SU-DHL-6 (cell line): ENCODE results near the gene XPO5.

Experiments used
- EZH2phosphoT487 ChIP-seq: fragments of 200-600 bp; sonication (generic), shearing (Covaris generic); conservative IDR thresholded peaks from 2 replicates; pipeline ENCODE4 v1.6.1; 2018; ENCODE audit warnings: mild to moderate bottlenecking, antibody characterized with exemption, low read length, moderate library complexity, mixed read lengths
- TF ChIP-seq, protein P1 (sequence below): fragments of 200-600 bp; sonication (generic); IDR thresholded peaks from one replicate; pipeline ENCODE4 v1.5.1; 2017; ENCODE audit warnings: antibody characterized with exemption, mild to moderate bottlenecking, low read length, moderate library complexity; ENCODE audit not compliant: insufficient read depth, poor library complexity, severe bottlenecking

DNA sequence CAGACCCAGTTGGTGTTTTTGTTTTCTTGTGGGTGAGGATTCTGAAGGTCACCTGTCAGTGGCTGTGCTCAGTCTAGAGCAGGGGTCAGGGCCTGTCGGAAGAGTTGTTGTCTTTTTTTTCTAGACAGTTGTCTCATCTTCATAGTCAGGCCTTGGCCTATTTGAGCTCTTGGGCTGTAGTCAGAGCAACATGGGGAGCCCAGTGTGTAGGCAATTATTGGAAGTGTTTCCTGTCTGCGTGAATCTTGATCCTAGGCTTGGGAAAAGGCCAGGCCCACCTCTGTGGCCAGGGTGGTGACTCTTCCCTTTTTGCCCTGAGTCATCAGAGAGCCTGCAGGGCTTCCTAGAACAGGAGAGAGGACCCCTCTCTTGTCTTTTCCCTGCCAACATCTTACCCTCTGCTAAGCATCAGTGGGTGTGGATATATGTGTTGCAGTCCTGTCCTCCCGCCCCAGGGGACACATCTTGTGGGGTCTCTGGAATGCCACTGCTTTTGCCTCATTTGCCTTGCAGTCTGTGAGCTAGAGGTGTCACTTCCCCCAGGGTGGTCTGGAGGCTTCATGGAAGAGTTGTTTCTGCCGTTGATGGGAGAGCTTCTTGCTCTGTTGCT lies 87.1 kb downstream of the XPO5 start:
- TF ChIP-seq, protein P1, sequence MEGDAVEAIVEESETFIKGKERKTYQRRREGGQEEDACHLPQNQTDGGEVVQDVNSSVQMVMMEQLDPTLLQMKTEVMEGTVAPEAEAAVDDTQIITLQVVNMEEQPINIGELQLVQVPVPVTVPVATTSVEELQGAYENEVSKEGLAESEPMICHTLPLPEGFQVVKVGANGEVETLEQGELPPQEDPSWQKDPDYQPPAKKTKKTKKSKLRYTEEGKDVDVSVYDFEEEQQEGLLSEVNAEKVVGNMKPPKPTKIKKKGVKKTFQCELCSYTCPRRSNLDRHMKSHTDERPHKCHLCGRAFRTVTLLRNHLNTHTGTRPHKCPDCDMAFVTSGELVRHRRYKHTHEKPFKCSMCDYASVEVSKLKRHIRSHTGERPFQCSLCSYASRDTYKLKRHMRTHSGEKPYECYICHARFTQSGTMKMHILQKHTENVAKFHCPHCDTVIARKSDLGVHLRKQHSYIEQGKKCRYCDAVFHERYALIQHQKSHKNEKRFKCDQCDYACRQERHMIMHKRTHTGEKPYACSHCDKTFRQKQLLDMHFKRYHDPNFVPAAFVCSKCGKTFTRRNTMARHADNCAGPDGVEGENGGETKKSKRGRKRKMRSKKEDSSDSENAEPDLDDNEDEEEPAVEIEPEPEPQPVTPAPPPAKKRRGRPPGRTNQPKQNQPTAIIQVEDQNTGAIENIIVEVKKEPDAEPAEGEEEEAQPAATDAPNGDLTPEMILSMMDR, result no peak
- TF ChIP-seq EZH2phosphoT487, result no peak
